ENCODE data around the gene GPR78.

The GPR78 gene

GRCh38 chr4:8591626-8592365 is 11.6 kb downstream of the GPR78 start:
- ATAC-seq (ENCODE audit: low read depth), result no peak

GRCh38 chr4:8592366-8593263 is 12.4 kb downstream of the GPR78 start, which contains the start of gene CPZ:
Gene CPZ (plus strand): TSS chr4:8592765. CDS start chr4:8592834, 69 bp downstream.
- no peak for DNase-seq (ENCODE audit: low spot score in 2 of 2)
- Mint-ChIP-seq H3K27ac (no peak within 1 kb of the TSS), H3K4me3 (no peak within 1 kb of the TSS), H3K36me3 (no peaks in the 10 kb centered on the region), H3K9me3 (no peaks in the 10 kb centered on the region), H3K4me1 (no peaks in the 10 kb centered on the region), H3K27me3 (peaks cover 16% of the 10 kb centered on the region)
- ATAC-seq (ENCODE audit: low read depth), result no peak

More at GRCh38 chr4:8591626-8592365, 11.6 kb downstream of the GPR78 start:
- no peak overlapping the region for H3K4me3 Mint-ChIP-seq
- no peaks in the 10 kb centered on the region for H3K9me3 Mint-ChIP-seq
- no peak overlapping the region for H3K27ac Mint-ChIP-seq
- DNase-seq (ENCODE audit: low spot score in 2 of 2), result no peak
- H3K36me3 Mint-ChIP-seq, result no peaks in the 10 kb centered on the region
- H3K27me3 Mint-ChIP-seq, result peaks cover 16% of the 10 kb centered on the region
- H3K4me1 Mint-ChIP-seq, result no peaks in the 10 kb centered on the region

GRCh38 chr4:8593264-8594096 is 13.3 kb downstream of the GPR78 start:
- H3K4me3 Mint-ChIP-seq, result no peak overlapping the region
- DNase-seq (ENCODE audit: low spot score in 2 of 2), result no peak
- peaks cover 17% of the 10 kb centered on the region for H3K27me3 Mint-ChIP-seq
- no peak overlapping the region for H3K27ac Mint-ChIP-seq
- ATAC-seq (ENCODE audit: low read depth), result no peak
- H3K9me3 Mint-ChIP-seq, result no peaks in the 10 kb centered on the region
- no peaks in the 10 kb centered on the region for H3K4me1 Mint-ChIP-seq
- H3K36me3 Mint-ChIP-seq, result no peaks in the 10 kb centered on the region

GRCh38 chr4:8594097-8595038 is 14.2 kb downstream of the GPR78 start:
- peaks cover 20% of the 10 kb centered on the region for H3K27me3 Mint-ChIP-seq
- no peaks in the 10 kb centered on the region for H3K36me3 Mint-ChIP-seq

GRCh38 chr4:8595237-8596087 is 15.3 kb downstream of the GPR78 start:
- ATAC-seq (ENCODE audit: low read depth), result no peak
- Mint-ChIP-seq H3K4me3 (no peak overlapping the region), H3K27me3 (peaks cover 20% of the 10 kb centered on the region), H3K4me1 (no peaks in the 10 kb centered on the region), H3K36me3 (no peaks in the 10 kb centered on the region), H3K27ac (no peak overlapping the region), H3K9me3 (no peaks in the 10 kb centered on the region)
- DNase-seq (ENCODE audit: low spot score in 2 of 2), result no peak

More at GRCh38 chr4:8594097-8595038, 14.2 kb downstream of the GPR78 start:
- ATAC-seq (ENCODE audit: low read depth) (no peak), DNase-seq (ENCODE audit: low spot score in 2 of 2) (no peak)
- Mint-ChIP-seq H3K9me3 (no peaks in the 10 kb centered on the region), H3K4me3 (no peak overlapping the region), H3K4me1 (no peaks in the 10 kb centered on the region), H3K27ac (no peak overlapping the region)

- no peak overlapping the region for H3K4me3 Mint-ChIP-seq
- H3K36me3 Mint-ChIP-seq, result no peaks in the 10 kb centered on the region
- H3K27ac Mint-ChIP-seq, result no peak overlapping the region
- ATAC-seq (ENCODE audit: low read depth), result no peak
- no peaks in the 10 kb centered on the region for H3K9me3 Mint-ChIP-seq
- peaks cover 14% of the 10 kb centered on the region for H3K27me3 Mint-ChIP-seq
- no peak for DNase-seq (ENCODE audit: low spot score in 2 of 2)
- no peaks in the 10 kb centered on the region for H3K4me1 Mint-ChIP-seq
These were observed 16.7 kb downstream of the GPR78 start for GRCh38 chr4:8596891-8597290.

- H3K36me3 Mint-ChIP-seq, result no peaks in the 10 kb centered on the region
- H3K4me1 Mint-ChIP-seq, result no peaks in the 10 kb centered on the region
- DNase-seq (ENCODE audit: low spot score in 2 of 2), result no peak
- H3K27ac Mint-ChIP-seq, result no peak overlapping the region
- H3K9me3 Mint-ChIP-seq, result no peaks in the 10 kb centered on the region
- peaks cover 14% of the 10 kb centered on the region for H3K27me3 Mint-ChIP-seq
- H3K4me3 Mint-ChIP-seq, result no peak overlapping the region
- ATAC-seq (ENCODE audit: low read depth), result no peak
These were observed 17.1 kb downstream of the GPR78 start for GRCh38 chr4:8597319-8597718.

GRCh38 chr4:8597791-8598190 is 17.6 kb downstream of the GPR78 start:
- Mint-ChIP-seq H3K4me1 (no peaks in the 10 kb centered on the region), H3K36me3 (no peaks in the 10 kb centered on the region), H3K27me3 (peaks cover 14% of the 10 kb centered on the region), H3K9me3 (no peaks in the 10 kb centered on the region), H3K27ac (no peak overlapping the region), H3K4me3 (no peak overlapping the region)
- DNase-seq (ENCODE audit: low spot score in 2 of 2), result no peak
- no peak for ATAC-seq (ENCODE audit: low read depth)

- Mint-ChIP-seq H3K4me1 (no peaks in the 10 kb centered on the region), H3K9me3 (no peaks in the 10 kb centered on the region), H3K27me3 (peaks cover 14% of the 10 kb centered on the region), H3K36me3 (no peaks in the 10 kb centered on the region), H3K27ac (no peak overlapping the region), H3K4me3 (no peak overlapping the region)
- ATAC-seq (ENCODE audit: low read depth) (no peak), DNase-seq (ENCODE audit: low spot score in 2 of 2) (no peak)
These were observed 18.3 kb downstream of the GPR78 start for GRCh38 chr4:8598391-8599090.

- H3K4me3 Mint-ChIP-seq, result no peak overlapping the region
- H3K36me3 Mint-ChIP-seq, result no peaks in the 10 kb centered on the region
- DNase-seq (ENCODE audit: low spot score in 2 of 2) (no peak), ATAC-seq (ENCODE audit: low read depth) (no peak)
- no peak overlapping the region for H3K27ac Mint-ChIP-seq
- H3K4me1 Mint-ChIP-seq, result no peaks in the 10 kb centered on the region
- peaks cover 9% of the 10 kb centered on the region for H3K27me3 Mint-ChIP-seq
- no peaks in the 10 kb centered on the region for H3K9me3 Mint-ChIP-seq
These were observed 18.9 kb downstream of the GPR78 start for GRCh38 chr4:8599091-8599460.

GRCh38 chr4:8599657-8600056 is 19.5 kb downstream of the GPR78 start:
- Mint-ChIP-seq H3K27ac (no peak overlapping the region), H3K27me3 (peaks cover 8% of the 10 kb centered on the region), H3K36me3 (no peaks in the 10 kb centered on the region), H3K4me3 (no peak overlapping the region), H3K4me1 (no peaks in the 10 kb centered on the region), H3K9me3 (no peaks in the 10 kb centered on the region)
- DNase-seq (ENCODE audit: low spot score in 2 of 2) (no peak), ATAC-seq (ENCODE audit: low read depth) (no peak)

GRCh38 chr4:8600266-8600665 is 20.1 kb downstream of the GPR78 start:
- Mint-ChIP-seq H3K9me3 (no peaks in the 10 kb centered on the region), H3K27me3 (peaks cover 8% of the 10 kb centered on the region), H3K36me3 (no peaks in the 10 kb centered on the region), H3K4me1 (no peaks in the 10 kb centered on the region), H3K4me3 (no peak overlapping the region), H3K27ac (no peak overlapping the region)
- ATAC-seq (ENCODE audit: low read depth) (no peak), DNase-seq (ENCODE audit: low spot score in 2 of 2) (no peak)

All from memory B cell (primary cell).